Fibroblast of mammary gland (primary cell): ENCODE data around the gene CLDN10.
"Not testable (repeated sequence)": the region's sequence is repeated elsewhere in the genome, so short reads cannot be mapped to it uniquely, and the experiment has no call there.

Experiments used
- DNase-seq: peaks from one replicate; pipeline ENCODE4 v3.0.0-alpha.2; 2010; ENCODE audit warnings: low read depth
- H3K4me3 ChIP-seq: 2 replicates; pipeline ENCODE4 v1.5.1; 2011; ENCODE audit warnings: low read depth, mild to moderate bottlenecking, low read length, moderate library complexity; ENCODE audit not compliant: control insufficient read depth
- TF ChIP-seq, protein P1 (sequence below): conservative IDR thresholded peaks from 2 replicates; pipeline ENCODE4 v1.5.1; 2011; ENCODE audit warnings: low read depth, low read length, inconsistent platforms; ENCODE audit not compliant: control insufficient read depth, insufficient read depth

Gene CLDN10

DNA sequence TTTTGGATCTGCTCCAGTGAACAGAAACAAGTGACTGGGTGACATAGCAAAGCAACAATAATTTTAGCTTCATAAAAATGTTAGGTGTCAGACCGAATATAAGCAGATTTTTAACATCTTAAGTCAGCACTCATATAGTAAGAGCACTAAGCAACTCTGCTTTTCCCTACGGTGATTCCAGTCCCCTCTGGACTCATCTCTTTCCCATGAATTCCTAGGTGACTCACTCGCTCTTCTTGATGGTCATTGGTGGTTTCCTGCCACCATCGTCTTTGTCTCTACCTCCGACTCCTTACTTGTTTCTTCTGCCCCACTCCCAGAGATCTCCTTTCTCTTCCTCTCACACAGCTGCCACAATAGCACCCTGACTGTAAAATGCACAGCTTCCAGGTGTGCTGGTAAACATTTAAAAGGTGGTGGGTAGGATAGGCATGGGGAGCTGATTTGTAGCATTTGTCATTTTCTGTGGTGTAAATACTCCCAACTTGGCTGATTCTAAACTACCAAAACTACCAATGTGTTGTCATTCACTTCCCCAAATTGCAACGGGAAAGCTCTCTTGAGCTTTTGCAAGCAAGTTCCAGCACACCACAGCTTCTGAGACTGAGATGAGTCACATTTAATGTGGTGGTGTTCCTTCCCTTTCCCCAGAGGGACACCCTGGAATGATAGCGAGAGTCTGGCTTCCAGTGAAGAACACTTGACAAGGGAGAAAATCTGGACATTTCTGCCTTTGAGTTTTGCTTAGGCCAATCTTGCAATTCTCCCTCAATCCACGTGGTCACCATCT is 42.8 kb upstream of the CLDN10 start:
- DNase-seq = peak; percentile 81
- no peak overlapping the region for H3K4me3 ChIP-seq
- TF ChIP-seq, protein P1, sequence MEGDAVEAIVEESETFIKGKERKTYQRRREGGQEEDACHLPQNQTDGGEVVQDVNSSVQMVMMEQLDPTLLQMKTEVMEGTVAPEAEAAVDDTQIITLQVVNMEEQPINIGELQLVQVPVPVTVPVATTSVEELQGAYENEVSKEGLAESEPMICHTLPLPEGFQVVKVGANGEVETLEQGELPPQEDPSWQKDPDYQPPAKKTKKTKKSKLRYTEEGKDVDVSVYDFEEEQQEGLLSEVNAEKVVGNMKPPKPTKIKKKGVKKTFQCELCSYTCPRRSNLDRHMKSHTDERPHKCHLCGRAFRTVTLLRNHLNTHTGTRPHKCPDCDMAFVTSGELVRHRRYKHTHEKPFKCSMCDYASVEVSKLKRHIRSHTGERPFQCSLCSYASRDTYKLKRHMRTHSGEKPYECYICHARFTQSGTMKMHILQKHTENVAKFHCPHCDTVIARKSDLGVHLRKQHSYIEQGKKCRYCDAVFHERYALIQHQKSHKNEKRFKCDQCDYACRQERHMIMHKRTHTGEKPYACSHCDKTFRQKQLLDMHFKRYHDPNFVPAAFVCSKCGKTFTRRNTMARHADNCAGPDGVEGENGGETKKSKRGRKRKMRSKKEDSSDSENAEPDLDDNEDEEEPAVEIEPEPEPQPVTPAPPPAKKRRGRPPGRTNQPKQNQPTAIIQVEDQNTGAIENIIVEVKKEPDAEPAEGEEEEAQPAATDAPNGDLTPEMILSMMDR = no peak

DNA sequence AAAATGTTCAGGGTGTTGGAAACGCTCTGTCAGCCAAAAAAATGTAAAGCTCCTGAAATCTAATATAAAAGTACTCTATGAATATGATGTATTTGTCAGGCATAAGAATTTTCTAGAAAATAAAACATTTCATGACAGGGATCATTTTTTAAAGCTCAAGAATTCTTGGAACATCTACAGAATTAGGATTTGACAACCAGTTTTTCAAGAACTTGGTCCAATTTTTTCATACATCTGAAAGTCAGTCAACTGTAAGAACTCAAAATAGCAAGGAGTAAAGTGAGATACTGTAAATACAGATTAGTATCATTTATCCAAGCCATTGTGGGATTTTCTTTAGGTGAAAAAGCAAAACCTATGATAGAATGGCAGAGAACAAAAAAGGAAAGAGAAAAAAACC is 41.6 kb upstream of the CLDN10 start:
- no peak for DNase-seq
- H3K4me3 ChIP-seq = no peak overlapping the region
- TF ChIP-seq, protein P1 = no peak

DNA sequence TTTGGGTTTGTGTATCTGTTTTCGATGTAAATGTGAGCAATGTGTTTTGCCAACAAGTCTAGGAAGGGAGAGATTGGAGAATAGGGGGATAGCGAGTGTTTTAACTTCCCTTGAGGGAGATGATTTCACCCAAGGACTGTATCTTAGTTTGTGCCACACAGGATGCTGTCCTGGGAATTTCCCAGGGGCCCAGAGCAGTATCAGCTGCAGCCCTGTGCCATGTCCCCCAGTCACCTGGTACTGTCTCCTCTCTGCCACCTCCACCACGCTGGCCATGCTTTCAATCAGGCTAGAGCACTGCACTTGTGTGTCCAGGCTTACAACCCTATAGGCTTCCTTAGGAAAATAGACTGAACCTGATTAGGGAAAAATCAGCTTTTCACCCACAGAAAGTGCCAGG is 40.1 kb upstream of the CLDN10 start:
- H3K4me3 ChIP-seq = no peak overlapping the region
- no peak for DNase-seq
- TF ChIP-seq, protein P1 = no peak

DNA sequence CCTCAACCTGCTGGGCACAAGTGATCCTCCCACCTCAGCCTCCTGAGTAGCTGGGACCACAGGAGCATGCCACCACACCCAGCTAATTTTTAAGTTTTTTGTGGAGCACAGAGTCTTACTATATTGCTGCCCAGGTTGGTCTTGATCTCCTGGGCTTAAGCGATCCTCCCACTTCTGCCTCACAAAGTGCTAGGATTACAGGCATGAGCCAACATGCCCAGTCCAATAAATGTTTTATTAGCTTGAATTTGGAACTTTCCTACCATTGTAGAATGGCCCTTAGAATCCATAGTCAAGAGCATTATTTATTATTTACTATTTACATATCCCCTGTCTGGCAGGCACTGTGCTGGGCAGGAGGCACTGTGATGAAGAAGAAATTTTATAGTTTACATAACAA is 39.6 kb upstream of the CLDN10 start:
- DNase-seq = no peak
- TF ChIP-seq, protein P1 = no peak
- no peak overlapping the region for H3K4me3 ChIP-seq

DNA sequence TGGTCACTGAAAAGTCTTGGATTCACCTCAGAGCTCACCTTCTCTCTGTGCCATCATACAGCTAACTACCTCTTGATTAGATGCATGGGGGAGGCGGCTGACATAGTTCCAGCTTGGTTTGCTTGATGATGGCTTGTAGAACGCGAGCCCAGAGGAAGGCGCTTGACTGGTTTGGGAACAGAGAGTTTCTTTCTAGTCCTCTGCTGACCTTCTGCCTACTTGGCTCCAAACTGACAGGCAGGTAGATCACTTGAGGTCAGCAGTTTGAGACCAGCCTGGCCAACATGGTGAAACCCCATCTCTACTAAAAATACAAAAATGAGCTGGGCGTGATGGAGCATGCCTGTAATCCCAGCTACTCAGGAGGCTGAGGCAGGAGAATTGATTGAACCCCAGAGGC is 36.9 kb upstream of the CLDN10 start:
- not testable (repeated sequence) for H3K4me3 ChIP-seq, DNase-seq

DNA sequence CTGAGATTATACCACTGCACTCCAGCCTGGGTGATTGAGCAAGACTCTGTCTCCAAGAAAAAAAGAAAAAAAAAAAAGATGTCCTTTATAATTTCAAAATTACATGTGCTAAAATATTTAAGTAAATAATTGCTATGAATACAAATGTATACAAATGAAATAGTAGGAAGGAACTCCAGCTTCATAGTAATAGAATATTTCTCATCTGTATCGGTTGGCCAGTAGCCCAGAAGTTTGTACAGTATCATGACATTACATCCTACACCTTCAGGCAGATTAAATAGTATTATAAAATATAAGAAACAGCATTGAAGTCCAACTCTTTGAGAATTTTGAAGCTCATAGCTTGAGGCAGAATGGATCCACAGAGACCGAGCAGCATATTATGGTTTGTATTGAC is 36.5 kb upstream of the CLDN10 start:
- TF ChIP-seq, protein P1 = no peak
- no peak overlapping the region for H3K4me3 ChIP-seq
- DNase-seq = no peak

DNA sequence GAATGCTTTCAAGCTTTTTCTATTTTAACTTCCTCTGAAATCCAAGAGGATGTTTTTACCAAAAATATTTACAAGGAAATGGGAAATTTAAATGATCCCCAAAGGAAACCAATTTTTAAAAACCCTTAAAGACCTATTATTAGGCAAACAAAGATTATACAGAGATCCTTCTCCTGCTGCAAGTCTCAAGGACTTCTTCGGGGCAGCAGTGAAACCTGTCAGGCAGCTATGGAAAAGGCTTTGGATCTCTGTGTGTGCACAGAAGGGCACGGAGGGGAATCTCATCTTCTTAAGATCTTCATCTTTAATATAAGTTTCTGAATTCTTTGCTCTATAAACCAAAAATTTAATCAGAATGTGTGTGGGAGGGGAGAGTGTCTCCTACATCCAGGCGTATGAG is 36.0 kb upstream of the CLDN10 start:
- no peak for DNase-seq
- H3K4me3 ChIP-seq = no peak overlapping the region
- TF ChIP-seq, protein P1 = no peak
